Esophagus muscularis mucosa (tissue), 3 donors: ENCODE data around the gene DDI1.
"Not testable (repeated sequence)": the region's sequence is repeated elsewhere in the genome, so short reads cannot be mapped to it uniquely, and the experiment has no call there.

Experiments
- POLR2AphosphoS5 ChIP-seq, 2 donors: sonication (generic); formaldehyde crosslinking; IDR thresholded peaks; one replicate each; pipeline ENCODE4 v1.6.1; 2017; ENCODE audit warnings: antibody characterized with exemption in 2 of 2
- TF ChIP-seq, protein P1 (sequence below), 3 experiments: fragments of 200-600 bp in 2 of 3; fragments of 450-650 bp in 1 of 3; sonication (generic) in 2 of 3; IDR thresholded peaks; one replicate each; pipeline ENCODE4 v1.5.1; 2017 to 2019; ENCODE audit warnings: antibody characterized with exemption in 3 of 3, mild to moderate bottlenecking in 2 of 3, moderate library complexity in 1 of 3

DNA sequence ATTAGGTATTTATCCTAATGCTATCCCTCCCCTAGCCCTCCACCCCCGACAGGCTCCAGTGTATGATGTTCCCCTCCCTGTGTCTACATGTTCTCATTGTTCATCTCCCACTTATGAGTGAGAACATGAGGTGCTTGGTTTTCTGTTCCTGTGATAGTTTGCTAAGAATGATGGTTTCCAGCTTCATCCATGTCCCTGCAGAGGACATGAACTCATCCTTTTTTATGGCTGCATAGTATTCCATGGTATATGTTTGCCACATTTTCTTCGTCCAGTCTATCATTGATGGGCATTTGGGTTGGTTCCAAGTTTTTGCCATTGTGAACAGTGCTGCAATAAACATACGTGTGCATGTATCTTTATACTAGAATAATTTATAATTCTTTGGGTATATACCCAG is 10.4 kb downstream of the DDI1 start:
- TF ChIP-seq, protein P1, sequence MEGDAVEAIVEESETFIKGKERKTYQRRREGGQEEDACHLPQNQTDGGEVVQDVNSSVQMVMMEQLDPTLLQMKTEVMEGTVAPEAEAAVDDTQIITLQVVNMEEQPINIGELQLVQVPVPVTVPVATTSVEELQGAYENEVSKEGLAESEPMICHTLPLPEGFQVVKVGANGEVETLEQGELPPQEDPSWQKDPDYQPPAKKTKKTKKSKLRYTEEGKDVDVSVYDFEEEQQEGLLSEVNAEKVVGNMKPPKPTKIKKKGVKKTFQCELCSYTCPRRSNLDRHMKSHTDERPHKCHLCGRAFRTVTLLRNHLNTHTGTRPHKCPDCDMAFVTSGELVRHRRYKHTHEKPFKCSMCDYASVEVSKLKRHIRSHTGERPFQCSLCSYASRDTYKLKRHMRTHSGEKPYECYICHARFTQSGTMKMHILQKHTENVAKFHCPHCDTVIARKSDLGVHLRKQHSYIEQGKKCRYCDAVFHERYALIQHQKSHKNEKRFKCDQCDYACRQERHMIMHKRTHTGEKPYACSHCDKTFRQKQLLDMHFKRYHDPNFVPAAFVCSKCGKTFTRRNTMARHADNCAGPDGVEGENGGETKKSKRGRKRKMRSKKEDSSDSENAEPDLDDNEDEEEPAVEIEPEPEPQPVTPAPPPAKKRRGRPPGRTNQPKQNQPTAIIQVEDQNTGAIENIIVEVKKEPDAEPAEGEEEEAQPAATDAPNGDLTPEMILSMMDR (IDR thresholded peaks at IDR 0.05): not testable (repeated sequence)
- not testable (repeated sequence) for TF ChIP-seq POLR2AphosphoS5 (IDR thresholded peaks at IDR 0.05)
